HG03064 (cell line): ENCODE data around the gene USP20.

Source experiments
- ATAC-seq: cut with Tn5 transposase; IDR thresholded peaks from one replicate; pipeline ENCODE4 v1.9.1; 2021; ENCODE audit warnings: low read depth; ENCODE audit not compliant: unreplicated experiment

USP20 gene

GRCh38 chr9:129851821-129852220 is 16.6 kb downstream of the USP20 start:
- no peak for ATAC-seq

DNA sequence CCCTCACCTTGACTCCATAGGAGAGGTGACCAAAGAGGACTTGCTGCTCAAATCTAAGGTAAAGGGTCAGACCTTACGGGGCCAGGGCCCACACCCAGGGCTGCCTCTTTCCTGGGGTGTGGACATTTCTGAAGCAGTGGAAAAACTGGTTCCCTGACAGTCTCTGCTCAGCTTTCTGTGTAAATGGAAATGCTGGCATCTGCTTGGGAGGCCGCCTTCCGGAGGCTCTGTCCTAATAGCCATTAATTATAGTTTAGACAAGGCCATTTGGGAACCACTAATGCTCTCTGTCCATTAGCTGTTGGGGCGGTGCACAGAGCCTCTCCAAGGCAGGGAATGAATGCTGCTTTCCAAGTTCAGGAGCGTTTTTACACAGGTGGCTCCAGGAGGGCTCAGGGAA is 17.3 kb downstream of the USP20 start:
- ATAC-seq, result no peak

DNA sequence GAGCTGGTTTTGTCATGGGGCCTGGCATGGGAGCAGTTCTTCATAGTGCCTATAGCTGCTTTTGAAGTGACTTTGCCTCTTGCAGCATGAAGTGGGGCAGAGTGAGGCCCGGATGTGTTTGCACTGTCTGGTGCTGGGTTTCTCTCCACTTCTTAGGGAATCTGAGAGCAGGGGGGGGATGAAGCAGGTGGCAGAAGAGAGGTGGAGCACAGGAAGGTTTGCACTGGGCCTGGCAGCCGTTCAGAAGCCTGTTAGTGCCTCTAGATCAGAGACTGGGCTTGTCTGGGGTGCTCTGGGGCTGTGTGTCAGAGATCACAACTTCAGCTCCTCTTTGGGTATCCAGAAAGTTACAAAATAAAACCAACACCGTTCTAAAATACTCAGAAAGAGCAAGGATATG is 18.4 kb downstream of the USP20 start:
- no peak for ATAC-seq

DNA sequence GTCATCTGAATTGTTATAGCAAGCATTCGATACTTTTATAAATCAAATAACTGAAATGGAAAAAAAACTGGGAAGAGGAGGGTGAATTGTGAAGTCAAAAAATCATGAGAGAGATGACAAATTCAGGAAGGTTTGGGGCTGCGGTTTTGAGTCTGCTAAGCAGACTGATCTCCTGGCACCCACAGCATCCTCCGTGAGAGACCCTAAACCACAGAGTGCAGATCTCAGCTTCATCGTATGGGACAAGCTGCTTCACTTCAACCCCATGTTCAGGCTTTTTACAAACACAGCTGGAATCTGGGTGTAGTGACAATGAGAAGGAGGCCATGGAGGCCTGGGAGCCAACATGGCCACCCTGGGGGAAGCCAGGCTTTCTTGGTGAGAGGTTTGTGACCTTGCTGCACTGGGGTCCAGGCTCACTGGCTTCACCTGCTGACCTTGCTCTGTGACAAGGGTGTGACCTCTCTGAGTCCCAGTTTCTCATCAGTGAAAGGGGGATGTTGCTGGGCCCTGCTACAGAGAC is 19.4 kb downstream of the USP20 start:
- no peak for ATAC-seq

DNA sequence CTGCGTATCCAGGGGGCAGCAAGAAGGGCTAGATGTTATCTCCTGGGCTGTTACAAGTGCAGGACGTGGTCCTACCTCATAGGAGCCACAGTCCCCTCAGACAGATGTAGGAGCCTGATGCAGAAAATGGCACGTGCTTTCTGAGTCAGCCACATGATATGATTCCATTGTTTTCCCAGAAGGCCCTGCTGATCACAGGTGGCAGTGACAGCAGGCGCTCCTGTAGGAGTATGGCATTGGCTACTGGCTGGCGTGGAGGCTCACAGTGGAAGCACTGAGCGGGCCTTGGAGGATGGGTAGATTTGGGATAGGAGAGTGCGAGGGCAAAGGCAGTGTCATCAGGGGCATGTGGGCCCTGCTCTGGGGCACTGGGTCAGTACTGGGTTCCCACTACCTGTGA is 21.9 kb downstream of the USP20 start:
- no peak for ATAC-seq

DNA sequence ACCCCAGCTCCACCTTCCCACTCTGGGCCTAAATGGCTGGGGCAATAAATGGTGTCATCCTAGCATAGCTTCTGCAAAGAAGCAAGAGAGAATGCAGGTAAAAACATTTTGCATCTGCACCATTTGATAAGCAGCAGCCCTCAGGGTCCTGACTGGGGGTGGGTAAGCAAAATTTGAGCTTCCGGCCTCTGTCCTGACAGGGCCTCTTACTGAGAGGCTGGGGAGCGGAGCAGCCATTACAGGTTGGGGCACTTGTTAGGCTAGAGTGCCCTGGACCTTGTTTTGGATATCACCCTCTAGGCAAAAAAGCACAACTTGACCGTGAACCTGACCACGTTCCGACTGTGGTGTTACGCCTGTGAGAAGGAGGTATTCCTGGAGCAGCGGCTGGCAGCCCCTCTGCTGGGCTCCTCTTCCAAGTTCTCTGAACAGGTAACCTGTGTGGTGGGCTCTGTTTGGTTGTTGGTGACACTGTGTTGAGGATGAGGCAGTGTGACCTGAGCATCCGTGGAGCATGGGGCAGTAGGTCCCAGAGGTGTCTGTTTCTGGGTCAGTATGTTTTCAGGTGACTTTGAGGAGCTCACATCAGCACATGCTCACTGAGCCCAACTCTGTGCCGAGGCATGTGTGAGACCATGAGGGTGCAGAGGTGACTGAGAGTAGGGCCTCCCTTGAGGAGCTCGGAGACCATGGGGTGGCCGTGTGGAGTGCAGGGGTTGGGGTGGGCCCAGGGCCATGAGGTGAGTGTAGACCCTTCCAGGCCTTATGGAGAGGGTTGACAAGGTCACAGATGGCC is 23.1 kb downstream of the USP20 start:
- no peak for ATAC-seq

- no peak for ATAC-seq
These were observed 25.6 kb downstream of the USP20 start for GRCh38 chr9:129860653-129861446.

- ATAC-seq, result no peak
These were observed 26.2 kb downstream of the USP20 start for GRCh38 chr9:129861447-129861827.

- ATAC-seq, result no peak
These were observed 27.9 kb downstream of the USP20 start for GRCh38 chr9:129863059-129863690.

DNA sequence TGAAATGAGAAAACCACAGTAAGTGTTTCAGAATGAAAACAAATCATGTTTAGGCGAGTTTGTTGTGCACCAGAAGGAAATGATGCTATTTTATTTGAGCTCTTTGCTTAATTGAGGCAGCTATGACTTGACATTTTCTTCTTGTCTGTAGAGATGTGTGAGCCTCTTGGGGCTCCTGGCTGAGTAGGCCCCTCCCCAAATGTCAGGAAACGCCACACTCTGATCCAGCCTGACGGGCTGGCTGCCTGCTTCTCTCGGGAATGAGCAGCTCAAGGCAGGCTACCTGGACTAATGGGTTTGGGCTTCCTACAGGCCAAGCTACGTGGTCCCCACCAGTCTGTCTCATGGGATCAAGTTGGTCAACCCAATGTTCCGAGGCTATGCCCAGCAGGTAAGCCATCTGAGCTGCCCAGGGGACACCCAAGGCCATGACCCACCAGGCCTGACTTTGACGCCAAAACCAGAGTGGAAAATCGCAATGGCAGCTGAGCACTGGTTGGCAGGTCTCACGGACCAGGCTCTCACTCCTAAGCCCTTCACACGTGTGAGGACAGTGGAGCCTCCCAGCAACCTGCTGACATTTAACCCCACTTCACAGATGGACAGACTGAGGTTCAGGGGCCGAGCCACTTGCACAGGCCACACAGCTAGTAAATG is 29.9 kb downstream of the USP20 start:
- ATAC-seq, result no peak

DNA sequence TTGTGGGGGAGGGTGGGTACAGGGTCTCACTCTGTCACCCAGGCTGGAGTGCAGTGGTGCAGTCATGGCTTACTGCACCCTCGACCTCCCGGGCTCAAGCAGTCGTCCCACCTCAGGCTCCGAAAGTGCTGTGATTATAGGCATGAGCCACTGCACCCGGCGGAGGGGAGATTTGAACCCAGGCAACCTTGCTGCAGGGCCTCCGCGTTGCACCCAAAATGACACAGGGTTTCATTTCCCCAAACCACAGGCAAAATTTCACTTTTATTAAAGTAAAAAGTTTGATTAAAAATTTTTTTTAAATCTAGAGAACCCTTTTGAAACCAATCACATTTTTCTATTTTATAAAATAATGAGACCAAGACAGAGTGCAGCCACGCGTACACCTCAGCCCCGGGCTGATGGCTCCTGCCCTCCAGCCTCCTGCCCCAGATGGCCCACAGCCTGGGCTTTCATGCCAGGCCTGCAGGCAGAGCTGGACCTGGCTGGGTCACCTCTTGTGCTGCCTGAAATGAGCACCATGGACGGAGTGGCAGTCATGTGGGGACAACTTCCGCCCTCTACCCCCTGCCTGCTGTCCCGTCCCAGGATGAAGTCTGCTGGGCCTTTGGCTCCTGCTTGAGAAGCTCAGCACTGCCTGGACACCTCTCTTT is 30.5 kb downstream of the USP20 start:
- no peak for ATAC-seq

DNA sequence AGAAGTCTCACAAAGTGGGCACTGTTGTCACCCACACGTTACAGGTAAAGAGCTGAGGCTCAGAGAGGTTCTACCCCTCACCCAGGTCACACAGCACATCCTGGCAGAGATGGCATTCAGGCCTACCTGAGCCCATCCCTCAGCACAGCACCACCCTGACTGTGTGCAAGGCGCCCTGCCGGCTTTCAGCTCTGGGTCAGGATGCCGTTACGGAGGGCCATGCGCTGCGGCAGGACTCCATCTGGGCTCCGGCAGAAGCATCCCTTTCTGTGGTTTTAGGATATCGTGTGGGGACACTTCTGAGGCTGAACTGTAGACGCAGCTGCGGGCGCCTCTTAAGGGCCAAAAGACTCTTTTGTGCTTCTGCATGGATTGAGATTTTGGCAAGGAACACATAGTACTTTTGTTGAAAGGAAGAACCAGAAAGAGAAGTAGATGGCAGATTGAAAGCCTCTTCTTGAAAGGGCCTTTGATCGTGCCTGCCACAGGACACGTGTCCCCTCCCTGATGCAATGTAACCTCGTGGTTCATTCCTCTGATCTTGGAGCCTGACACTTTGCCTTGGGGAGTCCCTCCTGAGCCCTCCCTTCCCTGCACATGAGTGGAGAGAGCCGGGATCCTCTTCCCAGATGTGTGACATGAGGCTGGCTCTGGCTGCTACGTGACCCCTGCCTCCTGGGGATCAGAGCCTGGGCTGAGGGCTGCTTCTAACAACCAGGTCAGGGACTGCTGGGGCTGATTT is 31.3 kb downstream of the USP20 start:
- no peak for ATAC-seq

DNA sequence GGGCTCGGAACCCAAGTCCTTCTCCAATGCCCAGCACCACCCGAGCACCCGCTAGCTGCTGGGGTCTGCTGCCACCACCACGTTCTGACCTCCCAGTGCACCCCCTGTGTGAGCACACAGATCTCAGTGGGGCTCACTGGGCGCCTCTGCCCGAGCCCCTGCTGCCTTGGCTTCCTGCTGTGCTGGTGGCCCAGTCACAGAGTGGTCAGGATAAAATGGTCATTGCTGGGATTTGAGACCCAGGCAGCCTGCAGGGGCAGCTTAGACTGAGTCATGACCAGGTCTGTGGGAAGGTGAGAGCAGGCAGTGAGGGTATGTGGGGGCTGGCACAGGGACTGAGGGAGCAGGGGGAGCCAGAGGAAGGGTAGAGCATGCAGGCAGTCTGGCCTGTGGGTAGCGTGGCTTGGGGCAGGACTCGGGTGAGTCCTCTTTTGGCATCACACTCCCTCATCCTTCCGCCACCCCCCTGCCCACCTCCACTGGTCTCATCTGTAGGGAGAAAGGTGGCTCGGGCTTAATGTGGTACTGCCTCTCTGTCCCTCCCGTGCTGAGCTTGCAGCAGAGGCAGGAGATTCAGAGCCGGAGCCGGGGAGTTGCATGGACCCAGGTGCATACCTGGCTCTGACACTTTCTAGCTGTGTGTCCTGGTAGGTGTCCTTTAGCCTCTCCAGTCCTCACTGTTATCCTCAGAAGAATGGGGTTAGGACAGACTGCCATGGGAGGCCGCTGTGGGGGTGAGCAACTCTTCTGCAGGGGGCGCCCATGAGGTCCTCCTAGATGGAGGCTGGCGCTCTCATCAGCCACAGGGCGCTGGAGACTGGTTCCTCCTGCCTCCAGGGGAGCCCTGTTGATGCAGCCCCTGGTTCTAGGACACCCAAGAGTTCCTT is 32.1 kb downstream of the USP20 start:
- no peak for ATAC-seq

DNA sequence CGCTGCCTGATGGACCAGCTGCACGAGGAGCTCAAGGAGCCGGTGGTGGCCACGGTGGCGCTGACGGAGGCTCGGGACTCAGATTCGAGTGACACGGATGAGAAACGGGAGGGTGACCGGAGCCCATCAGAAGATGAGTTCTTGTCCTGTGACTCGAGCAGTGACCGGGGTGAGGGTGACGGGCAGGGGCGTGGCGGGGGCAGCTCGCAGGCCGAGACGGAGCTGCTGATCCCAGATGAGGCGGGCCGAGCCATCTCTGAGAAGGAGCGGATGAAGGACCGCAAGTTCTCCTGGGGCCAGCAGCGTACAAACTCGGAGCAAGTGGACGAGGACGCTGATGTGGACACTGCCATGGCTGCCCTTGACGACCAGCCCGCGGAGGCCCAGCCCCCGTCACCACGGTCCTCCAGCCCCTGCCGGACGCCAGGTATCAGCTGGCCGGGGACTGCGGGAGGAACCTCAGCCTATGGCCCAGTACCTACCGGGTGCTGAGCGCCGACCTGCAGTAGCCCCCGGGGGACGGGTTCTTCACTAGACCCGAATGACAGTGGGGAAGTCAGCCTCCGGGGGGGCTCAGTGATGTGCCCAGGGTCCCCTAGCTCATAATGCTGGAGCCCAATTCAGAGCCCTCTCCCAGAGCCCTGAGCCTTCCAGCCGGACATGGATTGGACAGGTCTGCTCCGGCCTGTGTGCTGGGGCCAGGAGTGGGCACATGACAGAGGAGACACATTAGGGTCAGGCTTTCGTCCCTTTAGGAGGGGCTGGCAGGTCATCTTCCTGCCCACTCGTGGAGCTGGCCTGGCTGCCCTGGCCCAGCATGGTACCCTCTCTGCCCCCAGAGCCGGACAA is 33.0 kb downstream of the USP20 start:
- ATAC-seq, result no peak

GRCh38 chr9:129868872-129869486 is 33.7 kb downstream of the USP20 start:
- no peak for ATAC-seq

DNA sequence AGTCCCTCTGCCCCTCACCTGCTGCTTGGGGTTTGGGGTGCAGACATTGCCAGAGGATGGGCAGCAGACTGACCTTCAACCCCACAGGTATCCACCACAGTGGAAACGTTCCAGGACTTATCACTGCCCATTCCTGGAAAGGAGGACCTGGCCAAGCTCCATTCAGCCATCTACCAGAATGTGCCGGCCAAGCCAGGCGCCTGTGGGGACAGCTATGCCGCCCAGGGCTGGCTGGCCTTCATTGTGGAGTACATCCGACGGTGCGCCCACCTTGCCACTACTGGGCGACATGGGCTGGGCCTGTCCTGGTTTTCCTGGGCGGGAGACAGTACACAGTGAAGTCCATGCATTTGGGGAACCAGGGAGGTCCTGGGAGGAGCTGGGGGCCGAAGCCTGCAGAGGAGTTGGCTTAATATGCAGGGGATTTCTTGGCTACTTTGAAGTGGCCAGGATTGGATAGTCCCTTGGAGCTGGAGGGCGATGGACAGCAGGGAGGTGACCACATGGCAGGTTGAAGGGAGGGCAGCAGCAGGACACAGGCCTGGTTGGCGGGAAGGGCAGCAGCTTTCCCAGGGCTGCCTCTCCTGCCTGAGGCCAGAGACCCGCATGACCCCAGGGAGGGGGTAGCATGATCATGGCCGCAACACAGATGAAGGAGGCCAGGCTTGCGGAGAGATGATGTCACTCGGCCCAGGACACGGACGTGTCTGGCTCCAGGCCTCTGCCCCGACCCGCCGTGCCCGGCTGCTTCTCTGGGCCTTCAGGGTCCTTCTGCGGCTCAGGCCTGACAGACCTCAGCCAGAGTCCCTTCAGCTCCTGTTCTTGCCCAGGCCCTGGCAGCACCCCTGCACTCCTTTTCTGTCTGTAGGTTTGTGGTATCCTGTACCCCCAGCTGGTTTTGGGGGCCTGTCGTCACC is 34.6 kb downstream of the USP20 start:
- ATAC-seq, result no peak
